ENCODE measurements around the gene PLN.
A peak's percentile ranks its signal among the peaks of the same experiment; 100 is the strongest.

PLN gene

DNA sequence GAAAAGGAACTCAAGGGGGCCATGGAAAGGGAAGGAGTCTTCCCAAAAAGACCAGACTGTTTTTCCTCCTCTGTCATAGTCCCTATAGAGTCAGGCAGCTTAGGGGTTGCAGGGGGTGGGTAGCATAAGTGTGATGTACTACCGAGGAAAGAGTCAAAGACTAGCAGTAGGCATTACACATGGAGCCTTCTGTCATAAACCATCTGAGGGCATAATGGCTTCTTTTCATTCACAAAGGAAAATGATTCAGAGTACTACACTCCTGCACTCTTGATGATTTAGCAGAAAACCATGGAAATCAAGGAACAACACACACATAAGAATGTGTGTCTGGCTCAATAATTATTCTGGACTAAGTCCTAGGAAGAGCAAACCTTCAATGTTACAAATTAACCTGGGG lies 14.9 kb downstream of the PLN start:
- Histone ChIP-seq H3K27me3 (ENCODE audit: insufficient read depth, low read length) (no peaks in the 10 kb centered on the region), H4K20me1 (ENCODE audit: insufficient read depth, low read length) (no peaks in the 10 kb centered on the region), H3K9me2 (ENCODE audit: low read depth, low read length) (no peaks in the 10 kb centered on the region), H3K9me3 (ENCODE audit: low read length) (no peaks in the 10 kb centered on the region), H3K4me3 (ENCODE audit: low read depth, low read length, poor library complexity, severe bottlenecking) (no peak overlapping the region), H3K27ac (ENCODE audit: low read depth, low read length, poor library complexity, severe bottlenecking) (no peak overlapping the region), H3F3A (ENCODE audit: insufficient read depth, low read length) (no peaks in the 10 kb centered on the region), H2AFZ (ENCODE audit: low read length) (no peak overlapping the region), H3K4me2 (ENCODE audit: low read length) (no peak overlapping the region), H3K9ac (ENCODE audit: low read length) (no peak overlapping the region), H3K36me3 (ENCODE audit: insufficient read depth, low read length) (no peaks in the 10 kb centered on the region), H3K79me2 (ENCODE audit: insufficient read depth, low read length) (no peaks in the 10 kb centered on the region), H3K4me1 (ENCODE audit: insufficient read depth, low read length, severe bottlenecking) (peaks cover 7% of the 10 kb centered on the region)
- TF ChIP-seq EZH2 (IDR thresholded peaks at IDR 0.05; ENCODE audit: borderline replicate concordance, low read length): no peak
- TF ChIP-seq, protein P1, sequence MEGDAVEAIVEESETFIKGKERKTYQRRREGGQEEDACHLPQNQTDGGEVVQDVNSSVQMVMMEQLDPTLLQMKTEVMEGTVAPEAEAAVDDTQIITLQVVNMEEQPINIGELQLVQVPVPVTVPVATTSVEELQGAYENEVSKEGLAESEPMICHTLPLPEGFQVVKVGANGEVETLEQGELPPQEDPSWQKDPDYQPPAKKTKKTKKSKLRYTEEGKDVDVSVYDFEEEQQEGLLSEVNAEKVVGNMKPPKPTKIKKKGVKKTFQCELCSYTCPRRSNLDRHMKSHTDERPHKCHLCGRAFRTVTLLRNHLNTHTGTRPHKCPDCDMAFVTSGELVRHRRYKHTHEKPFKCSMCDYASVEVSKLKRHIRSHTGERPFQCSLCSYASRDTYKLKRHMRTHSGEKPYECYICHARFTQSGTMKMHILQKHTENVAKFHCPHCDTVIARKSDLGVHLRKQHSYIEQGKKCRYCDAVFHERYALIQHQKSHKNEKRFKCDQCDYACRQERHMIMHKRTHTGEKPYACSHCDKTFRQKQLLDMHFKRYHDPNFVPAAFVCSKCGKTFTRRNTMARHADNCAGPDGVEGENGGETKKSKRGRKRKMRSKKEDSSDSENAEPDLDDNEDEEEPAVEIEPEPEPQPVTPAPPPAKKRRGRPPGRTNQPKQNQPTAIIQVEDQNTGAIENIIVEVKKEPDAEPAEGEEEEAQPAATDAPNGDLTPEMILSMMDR (IDR thresholded peaks at IDR 0.05; ENCODE audit: low read length): no peak

DNA sequence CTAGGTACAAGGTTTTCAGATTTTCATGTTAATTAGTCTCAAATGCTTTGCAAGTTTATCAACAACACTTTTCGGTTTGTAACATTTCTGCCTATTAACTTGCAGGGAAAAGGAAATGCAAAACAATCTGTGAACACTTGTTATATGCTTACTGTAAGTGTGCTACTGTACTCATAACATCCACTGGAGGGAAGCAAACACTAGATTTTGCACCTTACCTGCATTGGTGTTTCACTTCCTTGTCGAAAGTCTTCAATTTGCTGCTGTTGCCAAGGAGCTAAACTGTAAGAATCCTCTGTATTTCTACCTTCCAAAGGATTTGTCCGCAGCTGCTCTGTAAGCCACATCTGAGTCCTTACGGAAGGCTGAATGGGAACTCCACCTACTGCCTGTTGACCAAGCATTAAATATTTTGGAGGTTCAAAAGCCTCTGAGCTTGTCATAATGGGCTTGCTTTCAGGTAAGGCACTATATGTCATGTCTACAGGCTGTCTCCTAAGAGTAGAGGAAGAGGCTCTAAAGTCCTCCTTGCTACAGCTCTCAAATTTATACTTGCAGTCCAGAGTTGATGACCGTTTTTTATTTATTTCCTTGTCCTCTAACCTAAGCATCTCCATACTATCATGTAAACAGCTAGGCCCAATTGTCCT lies 17.3 kb downstream of the PLN start:
- H3K79me2 ChIP-seq (ENCODE audit: insufficient read depth, low read length): no peaks in the 10 kb centered on the region
- H3K9me2 ChIP-seq (ENCODE audit: low read depth, low read length): no peaks in the 10 kb centered on the region
- H3K9me3 ChIP-seq (ENCODE audit: low read length): no peaks in the 10 kb centered on the region
- H3K4me3 ChIP-seq (ENCODE audit: low read depth, low read length, poor library complexity, severe bottlenecking): no peak overlapping the region
- no peak overlapping the region for H3K4me2 ChIP-seq (ENCODE audit: low read length)
- H3K4me1 ChIP-seq (ENCODE audit: insufficient read depth, low read length, severe bottlenecking): peaks cover 7% of the 10 kb centered on the region
- no peak overlapping the region for H3K27ac ChIP-seq (ENCODE audit: low read depth, low read length, poor library complexity, severe bottlenecking)
- no peaks in the 10 kb centered on the region for H3K27me3 ChIP-seq (ENCODE audit: insufficient read depth, low read length)
- no peaks in the 10 kb centered on the region for H4K20me1 ChIP-seq (ENCODE audit: insufficient read depth, low read length)
- no peaks in the 10 kb centered on the region for H3F3A ChIP-seq (ENCODE audit: insufficient read depth, low read length)
- no peak overlapping the region for H3K9ac ChIP-seq (ENCODE audit: low read length)
- TF ChIP-seq, protein P1 (IDR thresholded peaks at IDR 0.05; ENCODE audit: low read length): peak; percentile 80
- TF ChIP-seq EZH2 (IDR thresholded peaks at IDR 0.05; ENCODE audit: borderline replicate concordance, low read length): no peak
- H3K36me3 ChIP-seq (ENCODE audit: insufficient read depth, low read length): no peaks in the 10 kb centered on the region
- H2AFZ ChIP-seq (ENCODE audit: low read length): no peak overlapping the region

DNA sequence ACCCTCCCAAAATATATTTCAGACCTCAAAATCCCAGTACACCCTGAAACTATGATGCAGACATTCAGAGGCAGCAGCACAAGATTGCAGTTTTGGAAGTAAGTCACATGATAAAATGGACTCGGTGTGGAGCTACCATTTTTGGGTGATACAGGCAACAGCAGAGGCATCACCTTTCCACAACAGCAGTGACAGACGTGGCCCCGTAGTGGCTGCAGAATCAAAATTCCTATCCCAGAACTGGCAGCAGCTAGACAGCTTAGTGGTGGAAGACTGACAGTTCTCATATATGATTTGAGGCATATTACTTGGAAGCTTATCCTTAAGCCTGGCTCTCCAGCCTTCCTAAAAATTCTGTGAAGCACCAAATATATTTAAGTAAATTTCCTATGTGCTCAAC lies 19.9 kb downstream of the PLN start:
- Histone ChIP-seq H3F3A (ENCODE audit: insufficient read depth, low read length) (no peaks in the 10 kb centered on the region), H3K4me2 (ENCODE audit: low read length) (no peak overlapping the region), H3K4me3 (ENCODE audit: low read depth, low read length, poor library complexity, severe bottlenecking) (no peak overlapping the region), H3K9me3 (ENCODE audit: low read length) (no peaks in the 10 kb centered on the region), H3K27ac (ENCODE audit: low read depth, low read length, poor library complexity, severe bottlenecking) (no peak overlapping the region), H3K27me3 (ENCODE audit: insufficient read depth, low read length) (no peaks in the 10 kb centered on the region), H4K20me1 (ENCODE audit: insufficient read depth, low read length) (no peaks in the 10 kb centered on the region), H3K9me2 (ENCODE audit: low read depth, low read length) (no peaks in the 10 kb centered on the region), H3K9ac (ENCODE audit: low read length) (no peak overlapping the region), H3K36me3 (ENCODE audit: insufficient read depth, low read length) (no peaks in the 10 kb centered on the region), H2AFZ (ENCODE audit: low read length) (no peak overlapping the region), H3K4me1 (ENCODE audit: insufficient read depth, low read length, severe bottlenecking) (peaks cover 7% of the 10 kb centered on the region), H3K79me2 (ENCODE audit: insufficient read depth, low read length) (no peaks in the 10 kb centered on the region)
- TF ChIP-seq, protein P1 (IDR thresholded peaks at IDR 0.05; ENCODE audit: low read length): no peak
- TF ChIP-seq EZH2 (IDR thresholded peaks at IDR 0.05; ENCODE audit: borderline replicate concordance, low read length): no peak

Data from OCI-LY1 (cell line).